OCI-LY3 (cell line): Measurements from ENCODE around the gene ARVCF.
A peak's percentile ranks its signal among the peaks of the same experiment; 100 is the strongest.

ENCODE experiments used
- H2AFZ ChIP-seq: fragments of 200-600, 300-600 bp; shearing (Covaris generic); 2 replicates; pipeline ENCODE4 v1.6.0; 2014; ENCODE audit warnings: antibody characterized with exemption, low read depth, low read length
- H3K27ac ChIP-seq: fragments of 200-600, 300-600 bp; sonication (generic); 2 replicates; pipeline ENCODE4 v1.5.1; 2014; ENCODE audit warnings: mild to moderate bottlenecking, low read length, moderate library complexity, mixed read lengths
- H3K27me3 ChIP-seq: fragments of 200-600, 300-600 bp; sonication (generic); 2 replicates; pipeline ENCODE4 v1.6.1; 2014; ENCODE audit warnings: low read depth, low read length, mixed read lengths
- H3K36me3 ChIP-seq: fragments of 200-600, 300-600 bp; sonication (generic); replicated peaks from 2 replicates; pipeline ENCODE3; 2014; ENCODE audit warnings: low read depth, low read length, mixed read lengths
- H3K4me1 ChIP-seq: fragments of 300-600, 200-600 bp; sonication (generic); 2 replicates; pipeline ENCODE4 v1.6.1; 2014; ENCODE audit warnings: low read length, mixed read lengths
- H3K4me2 ChIP-seq: fragments of 200-600, 300-600 bp; sonication (generic); 2 replicates; pipeline ENCODE4 v1.6.1; 2014; ENCODE audit warnings: low read length, mixed read lengths
- H3K4me3 ChIP-seq: fragments of 300-600, 200-600 bp; sonication (generic); 2 replicates; pipeline ENCODE4 v1.5.1; 2014; ENCODE audit warnings: antibody characterized with exemption, mild to moderate bottlenecking, low read length, moderate library complexity
- H3K79me2 ChIP-seq: fragments of 300-600, 200-600 bp; shearing (Covaris generic); 2 replicates; pipeline ENCODE4 v1.6.1; 2014; ENCODE audit warnings: mild to moderate bottlenecking, low read length, mixed read lengths
- H3K9ac ChIP-seq: fragments of 300-600, 200-600 bp; shearing (Covaris generic); 2 replicates; pipeline ENCODE4 v1.6.0; 2014; ENCODE audit warnings: mild to moderate bottlenecking, low read length, moderate library complexity
- H3K9me3 ChIP-seq: fragments of 200-600, 300-600 bp; shearing (Covaris generic); 2 replicates; pipeline ENCODE4 v1.6.1; 2014; ENCODE audit warnings: low read length, mixed read lengths; ENCODE audit not compliant: insufficient read depth
- H4K20me1 ChIP-seq: fragments of 200-600, 300-600 bp; sonication (generic); 2 replicates; pipeline ENCODE4 v1.6.1; 2016; ENCODE audit warnings: low read length, mixed read lengths; ENCODE audit not compliant: insufficient read depth
- CTCF ChIP-seq: fragments of 200-600, 300-600 bp; sonication (generic); IDR thresholded peaks from 2 replicates; pipeline ENCODE4 v1.5.1; 2014; ENCODE audit warnings: antibody characterized with exemption, low read length, low read depth
- EZH2phosphoT487 ChIP-seq: fragments of 200-600 bp; shearing (Covaris generic); IDR thresholded peaks from 2 replicates; pipeline ENCODE4 v1.6.1; 2018; ENCODE audit warnings: antibody characterized with exemption, mixed run types, low read depth

Gene ARVCF

GRCh38 chr22:20017622-20017958 lies 967 bp upstream of the ARVCF start:
- peaks cover 15% of the 10 kb centered on the region for H3K79me2 ChIP-seq
- peak overlapping the region; percentile 88 for H3K4me2 ChIP-seq
- H4K20me1 ChIP-seq, result no peaks in the 10 kb centered on the region
- peak overlapping the region; percentile 81; the same call in 1 of the 2 replicates for H3K4me3 ChIP-seq
- H2AFZ ChIP-seq, result no peak overlapping the region
- no peaks in the 10 kb centered on the region for H3K9me3 ChIP-seq
- H3K27me3 ChIP-seq, result peaks cover 15% of the 10 kb centered on the region
- no peaks in the 10 kb centered on the region for H3K36me3 ChIP-seq
- TF ChIP-seq EZH2phosphoT487 (no peak), CTCF (no peak)
- H3K4me1 ChIP-seq, result peaks cover 20% of the 10 kb centered on the region
- H3K9ac ChIP-seq, result no peak overlapping the region
- H3K27ac ChIP-seq, result no peak overlapping the region

GRCh38 chr22:20015971-20016733 lies 471 bp downstream of the ARVCF start:
- TF ChIP-seq EZH2phosphoT487 (no peak), CTCF (no peak)
- H3K4me1 ChIP-seq, result peaks cover 10% of the 10 kb centered on the region; the same call in 1 of the 2 replicates
- H3K27me3 ChIP-seq, result peaks cover 15% of the 10 kb centered on the region
- H2AFZ ChIP-seq, result 0 out of 2 replicates have a peak overlapping the region, but pooled peaks have one; percentile 24
- no peak overlapping the region for H3K27ac ChIP-seq
- H3K79me2 ChIP-seq, result peaks cover under 1% of the 10 kb centered on the region; the same call in 1 of the 2 replicates
- H3K4me2 ChIP-seq, result peak overlapping the region; percentile 88
- H4K20me1 ChIP-seq, result no peaks in the 10 kb centered on the region
- no peaks in the 10 kb centered on the region for H3K9me3 ChIP-seq
- H3K36me3 ChIP-seq, result no peaks in the 10 kb centered on the region
- H3K4me3 ChIP-seq, result peak overlapping the region; percentile 81
- peak overlapping the region; percentile 59 for H3K9ac ChIP-seq

- H3K9me3 ChIP-seq, result no peaks in the 10 kb centered on the region
- H2AFZ ChIP-seq, result no peak overlapping the region
- peaks cover 15% of the 10 kb centered on the region for H3K27me3 ChIP-seq
- H4K20me1 ChIP-seq, result no peaks in the 10 kb centered on the region
- H3K79me2 ChIP-seq, result no peaks in the 10 kb centered on the region
- H3K9ac ChIP-seq, result no peak overlapping the region
- no peak overlapping the region for H3K4me2 ChIP-seq
- peaks cover 7% of the 10 kb centered on the region; the same call in 1 of the 2 replicates for H3K4me1 ChIP-seq
- no peak for TF ChIP-seq CTCF
- TF ChIP-seq EZH2phosphoT487, result no peak
- no peaks in the 10 kb centered on the region for H3K36me3 ChIP-seq
- no peak overlapping the region for H3K27ac ChIP-seq
- no peak overlapping the region for H3K4me3 ChIP-seq
Measured at GRCh38 chr22:20015187-20015625, 1.4 kb downstream of the ARVCF start.

- Histone ChIP-seq H2AFZ (no peak overlapping the region), H3K27ac (no peak overlapping the region), H3K27me3 (peaks cover 15% of the 10 kb centered on the region), H4K20me1 (no peaks in the 10 kb centered on the region), H3K9me3 (no peaks in the 10 kb centered on the region), H3K4me3 (no peak overlapping the region), H3K9ac (no peak overlapping the region), H3K79me2 (no peaks in the 10 kb centered on the region), H3K36me3 (no peaks in the 10 kb centered on the region), H3K4me2 (no peak overlapping the region), H3K4me1 (peaks cover 5% of the 10 kb centered on the region; the same call in 1 of the 2 replicates)
- TF ChIP-seq EZH2phosphoT487 (no peak), CTCF (peak; percentile 8; the same call in 1 of the 2 replicates)
Measured at GRCh38 chr22:20014526-20015186, 2.0 kb downstream of the ARVCF start.
